WTC11 (cell line): ENCODE data around the gene ZBTB34. TPM values are rescaled to one million over a fixed set of nuclear protein-coding genes. Genes with fewer than 3 reads are reported as not detected.

Experiments used
- ATAC-seq: fragments of 200-7000 bp; cut with Tn5 transposase; 2 replicates; pipeline ENCODE4 v1.10.0; 2021; ENCODE audit warnings: mild to moderate bottlenecking, moderate library complexity
- CTCF ChIA-PET: fragments of 300-600 bp; sonication (Branson Sonifier 250); formaldehyde crosslinking; loops from one replicate; lab custom pipeline; 2021; ENCODE audit warnings: antibody characterized with exemption; lab: Charles Lee
- POLR2A ChIA-PET: fragments of 350-600 bp; sonication (Branson Sonifier 250); formaldehyde crosslinking; loops from one replicate; lab custom pipeline; 2021; ENCODE audit warnings: antibody characterized with exemption; lab: Charles Lee
- DNase-seq: peaks from one replicate; pipeline ENCODE4 v3.0.0; 2021; ENCODE audit warnings: low spot score
- H3K27ac Mint-ChIP-seq: 2 replicates; pipeline ENCODE4 v1.8.0; 2021; ENCODE audit warnings: mixed read lengths
- H3K27me3 Mint-ChIP-seq: 2 replicates; pipeline ENCODE4 v1.8.0; 2021; ENCODE audit warnings: low read depth, mild to moderate bottlenecking, moderate library complexity, mixed read lengths
- H3K36me3 Mint-ChIP-seq: 2 replicates; pipeline ENCODE4 v1.8.0; 2021; ENCODE audit warnings: mixed read lengths
- H3K4me1 Mint-ChIP-seq: 2 replicates; pipeline ENCODE4 v1.8.0; 2022; ENCODE audit warnings: mixed read lengths
- H3K4me3 Mint-ChIP-seq: 2 replicates; pipeline ENCODE4 v1.8.0; 2021; ENCODE audit warnings: mild to moderate bottlenecking, moderate library complexity, mixed read lengths
- H3K9me3 Mint-ChIP-seq: 2 replicates; pipeline ENCODE4 v1.8.0; 2021; ENCODE audit warnings: mixed read lengths
- ARID4B ChIP-seq: sonication (generic); formaldehyde crosslinking; IDR thresholded peaks from 2 replicates; pipeline ENCODE4 v1.8.0; 2023; ENCODE audit warnings: missing genetic modification reagents, mild to moderate bottlenecking, borderline replicate concordance
- ATF6 ChIP-seq: sonication (generic); formaldehyde crosslinking; IDR thresholded peaks from 2 replicates; pipeline ENCODE4 v1.8.1; 2023; ENCODE audit warnings: mild to moderate bottlenecking, missing genetic modification reagents
- CTCF ChIP-seq: fragments of 200-600 bp; IDR thresholded peaks from 2 replicates; pipeline ENCODE4 v1.8.0; 2022; ENCODE audit warnings: antibody characterized with exemption
- E2F4 ChIP-seq: sonication (generic); formaldehyde crosslinking; IDR thresholded peaks from 2 replicates; pipeline ENCODE4 v1.8.1; 2022; ENCODE audit warnings: low read depth, mild to moderate bottlenecking, moderate library complexity, missing genetic modification reagents, borderline replicate concordance
- E2F5 ChIP-seq: sonication (generic); formaldehyde crosslinking; IDR thresholded peaks from 2 replicates; pipeline ENCODE4 v1.8.1; 2022; ENCODE audit warnings: mild to moderate bottlenecking, moderate library complexity, missing genetic modification reagents
- FOXP1 ChIP-seq: sonication (generic); formaldehyde crosslinking; IDR thresholded peaks from 2 replicates; pipeline ENCODE4 v1.8.0; 2022; ENCODE audit warnings: missing genetic modification reagents, mild to moderate bottlenecking, moderate library complexity, borderline replicate concordance
- GRHL2 ChIP-seq: fragments of 250-450 bp; sonication (Bioruptor Pico); IDR thresholded peaks from 2 replicates; pipeline ENCODE4 v1.8.0; 2022; ENCODE audit warnings: mild to moderate bottlenecking, moderate library complexity; ENCODE audit not compliant: insufficient replicate concordance, severe bottlenecking
- IRF1 ChIP-seq: sonication (generic); formaldehyde crosslinking; IDR thresholded peaks from 2 replicates; pipeline ENCODE4 v1.8.0; 2023; ENCODE audit warnings: missing genetic modification reagents
- JUN ChIP-seq: sonication (generic); formaldehyde crosslinking; IDR thresholded peaks from 2 replicates; pipeline ENCODE4 v1.8.0; 2023; ENCODE audit warnings: mild to moderate bottlenecking, missing genetic modification reagents
- NR1H2 ChIP-seq: sonication (generic); formaldehyde crosslinking; IDR thresholded peaks from 2 replicates; pipeline ENCODE4 v1.9.0; 2021; ENCODE audit warnings: mild to moderate bottlenecking, moderate library complexity, missing genetic modification reagents
- NR2C2 ChIP-seq: sonication (generic); formaldehyde crosslinking; IDR thresholded peaks from 2 replicates; pipeline ENCODE4 v1.8.0; 2022; ENCODE audit warnings: mild to moderate bottlenecking, missing genetic modification reagents
- OVOL2 ChIP-seq: fragments of 250-450 bp; sonication (Bioruptor Pico); IDR thresholded peaks from 2 replicates; pipeline ENCODE4 v1.9.0; 2021; ENCODE audit warnings: mild to moderate bottlenecking, borderline replicate concordance
- TEAD4 ChIP-seq: sonication (generic); formaldehyde crosslinking; IDR thresholded peaks from 2 replicates; pipeline ENCODE4 v1.8.0; 2022; ENCODE audit warnings: mild to moderate bottlenecking, missing genetic modification reagents
- TP53 ChIP-seq: sonication (generic); formaldehyde crosslinking; IDR thresholded peaks from 2 replicates; pipeline ENCODE4 v1.8.1; 2023; ENCODE audit warnings: mild to moderate bottlenecking, missing genetic modification reagents
- ZNF121 ChIP-seq: sonication (generic); formaldehyde crosslinking; IDR thresholded peaks from 2 replicates; pipeline ENCODE4 v1.8.0; 2023; ENCODE audit warnings: missing genetic modification reagents
- ZNF416 ChIP-seq: fragments of 250-450 bp; sonication (Bioruptor Pico); IDR thresholded peaks from 2 replicates; pipeline ENCODE4 v1.9.0; 2021; ENCODE audit warnings: mild to moderate bottlenecking, inconsistent platforms
- ZSCAN18 ChIP-seq: fragments of 250-450 bp; sonication (Bioruptor Pico); IDR thresholded peaks from 2 replicates; pipeline ENCODE4 v2.1.2; 2022; ENCODE audit warnings: mild to moderate bottlenecking, moderate library complexity
- total RNA-seq: library from RNA; stranded (reverse); gene quantifications from 3 replicates; pipeline ENCODE4 v1.2.3, GENCODE V29; 2021

The ZBTB34 gene
- total RNA-seq, 1 experiment from 2014 or later: 18.4 TPM

- Mint-ChIP-seq H3K36me3 (peaks cover 17% of the 10 kb centered on the region), H3K4me3 (no peak overlapping the region)
- ATAC-seq: no peak
- no peak for TF ChIP-seq ZNF121 (CRISPR knock-in tag)
- TF ChIP-seq JUN: no peak
- no peak for TF ChIP-seq ZSCAN18 (CRISPR knock-in tag)
- no peak for TF ChIP-seq FOXP1 (CRISPR knock-in tag)
- no peak for TF ChIP-seq E2F4 (CRISPR knock-in tag)
- TF ChIP-seq ARID4B: no peak
- no peak for TF ChIP-seq ZNF416 (CRISPR knock-in tag)
- no peak for TF ChIP-seq TP53 (CRISPR knock-in tag)
- no peak for TF ChIP-seq OVOL2 (CRISPR knock-in tag)
- no peak for TF ChIP-seq NR2C2 (CRISPR knock-in tag)
- TF ChIP-seq TEAD4 (CRISPR knock-in tag): no peak
- TF ChIP-seq, all 79 proteins: peak for 0
- H3K4me1 Mint-ChIP-seq: peaks cover 22% of the 10 kb centered on the region
- ChIA-PET CTCF (interaction anchor here (1.2 kb wide), 1 partner anchor 10 kb away, joined by 4 read pairs; no protein-coding TSS in a partner anchor), POLR2A (interaction anchor here (0.7 kb wide), 1 partner anchor 45 kb away, joined by 3 read pairs; the partner anchor contains the start of gene RALGPS1)
- H3K27ac Mint-ChIP-seq: peak overlapping the region; percentile 60; the same call in 1 of the 2 replicates
- H3K9me3 Mint-ChIP-seq: no peaks in the 10 kb centered on the region
- H3K27me3 Mint-ChIP-seq: no peaks in the 10 kb centered on the region
- no peak for DNase-seq
Measured at GRCh38 chr9:126869368-126869767, 8.9 kb downstream of the ZBTB34 start.

GRCh38 chr9:126872516-126872915, 12.1 kb downstream of the ZBTB34 start:
- H3K9me3 Mint-ChIP-seq: no peaks in the 10 kb centered on the region
- no peak overlapping the region for H3K4me3 Mint-ChIP-seq
- no peaks in the 10 kb centered on the region; the same call in 1 of the 2 replicates for H3K36me3 Mint-ChIP-seq
- POLR2A ChIA-PET: interaction anchor here (0.6 kb wide), 1 partner anchor 82 kb away, joined by 4 read pairs; no protein-coding TSS in a partner anchor
- DNase-seq (no peak), ATAC-seq (no peak)
- H3K27ac Mint-ChIP-seq: peak overlapping the region; percentile 51; the same call in 1 of the 2 replicates
- no peaks in the 10 kb centered on the region for H3K27me3 Mint-ChIP-seq
- TF ChIP-seq NR1H2 (no peak), GRHL2 (CRISPR knock-in tag) (no peak), IRF1 (CRISPR knock-in tag) (no peak), E2F5 (CRISPR knock-in tag) (no peak), CTCF (no peak), ATF6 (CRISPR knock-in tag) (no peak)
- CTCF ChIA-PET: interaction anchor here (1.0 to 1.1 kb wide), 2 partner anchors 13 to 326 kb away, joined by 3 to 5 read pairs; no protein-coding TSS in a partner anchor
- H3K4me1 Mint-ChIP-seq: peaks cover 28% of the 10 kb centered on the region
